Right ventricle myocardium inferior (tissue), 1 donor: ENCODE results near the gene BPIFB3. TPM values are rescaled to one million over a fixed set of nuclear protein-coding genes. Genes with fewer than 3 reads are reported as not detected.

ENCODE experiments used
- ATAC-seq: fragments of 200-7000 bp; cut with Tn5 transposase; one replicate; pipeline ENCODE4 v1.9.1; 2020; ENCODE audit warnings: mild to moderate bottlenecking, moderate library complexity
- DNase-seq: peaks from one replicate; pipeline ENCODE4 v3.0.0; 2021; ENCODE audit errors: missing footprints
- intact Hi-C: fragments of 100-400 bp; cut with DNase I; formaldehyde crosslinking; loops from one replicate; pipeline ENCODE4 v1.11.0; 2022
- total RNA-seq: library from RNA; stranded (reverse); fragmentation: NEBNext Ultra II Directional; extraction: Animal tissue kit (Norgen Biotek cat#: 25700); gene quantifications from one replicate; pipeline ENCODE4 v1.2.1, GENCODE V29; 2021
- donor health status: DM: no; HTN: yes; CAD: no; lungs with severe emphysema.

BPIFB3 gene
- total RNA-seq, 1 donor from 2014 or later = not detected

- intact Hi-C loops = no loop called here
- DNase-seq = no peak
- ATAC-seq = no peak
These were observed 38.6 kb upstream of the BPIFB3 start for GRCh38 chr20:33015114-33015484.

- DNase-seq = no peak
- intact Hi-C loops = no loop called here
- no peak for ATAC-seq
These were observed 37.8 kb upstream of the BPIFB3 start for GRCh38 chr20:33015700-33016580.

DNA sequence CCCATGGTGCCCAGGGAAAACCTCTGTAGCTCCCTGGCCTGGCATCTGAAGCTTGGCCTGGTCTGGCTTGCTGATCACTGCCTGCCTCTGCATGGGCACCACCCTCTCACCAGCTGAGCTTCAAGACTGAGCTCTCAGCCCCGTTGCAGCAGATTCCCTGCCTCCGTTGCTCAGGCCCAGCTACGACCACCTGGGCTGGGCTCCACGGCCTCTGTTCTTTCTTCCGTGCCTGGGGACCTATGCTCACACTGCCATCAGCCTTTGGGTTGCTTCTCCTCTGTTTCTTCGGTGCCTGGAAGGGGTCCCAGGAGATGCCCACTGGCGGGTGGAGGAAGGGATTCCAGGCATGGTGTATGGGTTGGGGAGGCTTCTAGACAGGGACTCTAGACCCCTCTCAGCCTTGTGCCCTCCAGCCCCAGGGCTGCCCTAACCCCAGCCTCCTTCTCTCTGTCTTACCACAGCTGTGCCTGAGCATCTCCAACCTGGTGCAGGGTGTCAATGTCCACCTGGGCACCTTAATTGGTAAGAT is 37.1 kb upstream of the BPIFB3 start:
- intact Hi-C loops = no loop called here
- DNase-seq (no peak), ATAC-seq (no peak)

- ATAC-seq (no peak), DNase-seq (no peak)
- intact Hi-C loops = no loop called here
These were observed 36.2 kb upstream of the BPIFB3 start for GRCh38 chr20:33017542-33017941.

GRCh38 chr20:33018169-33018931 is 35.4 kb upstream of the BPIFB3 start:
- ATAC-seq (no peak), DNase-seq (no peak)
- intact Hi-C loops = no loop called here

DNA sequence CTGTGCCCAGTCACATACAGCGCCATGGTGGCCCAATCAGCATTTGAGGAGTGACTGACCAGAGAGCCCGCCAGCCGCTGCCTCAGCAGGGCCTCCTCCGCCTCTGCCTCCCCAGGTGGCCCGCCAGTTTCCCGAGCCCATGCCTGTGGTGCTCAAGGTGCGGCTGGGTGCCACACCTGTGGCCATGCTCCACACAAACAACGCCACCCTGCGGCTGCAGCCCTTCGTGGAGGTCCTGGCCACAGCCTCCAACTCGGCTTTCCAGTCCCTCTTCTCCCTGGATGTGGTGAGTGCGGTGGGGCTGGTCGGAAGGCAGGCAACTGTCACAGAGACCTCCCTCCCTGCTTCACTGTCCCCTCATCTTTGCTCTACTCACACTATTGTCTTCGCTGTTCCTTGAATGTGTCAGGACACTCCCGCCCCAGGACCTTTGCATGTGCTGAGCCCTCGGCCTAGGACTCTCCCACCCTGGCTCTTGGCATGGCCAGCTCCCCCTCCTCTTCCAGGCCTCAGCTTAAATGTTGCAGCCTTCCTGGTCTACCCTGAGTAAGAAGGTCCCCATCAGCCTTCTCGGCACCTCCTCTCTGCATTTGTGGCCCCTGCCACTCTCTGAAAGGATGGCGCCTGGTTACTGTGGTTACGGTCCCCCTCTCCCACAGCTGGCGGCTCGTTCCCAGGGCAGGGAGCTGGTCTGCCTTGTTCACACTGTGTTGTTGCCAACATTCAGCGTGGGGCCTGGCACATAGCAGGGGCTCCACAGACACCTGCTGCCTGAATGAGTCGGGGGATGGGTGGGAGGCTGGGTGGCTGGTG is 34.0 kb upstream of the BPIFB3 start:
- no peak for ATAC-seq
- intact Hi-C loops = no loop called here
- no peak for DNase-seq

GRCh38 chr20:33020278-33021161 is 33.2 kb upstream of the BPIFB3 start:
- DNase-seq = no peak
- ATAC-seq = no peak
- intact Hi-C loops = no loop called here

- intact Hi-C loops = no loop called here
- ATAC-seq (no peak), DNase-seq (no peak)
These were observed 31.8 kb upstream of the BPIFB3 start for GRCh38 chr20:33021879-33022278.

DNA sequence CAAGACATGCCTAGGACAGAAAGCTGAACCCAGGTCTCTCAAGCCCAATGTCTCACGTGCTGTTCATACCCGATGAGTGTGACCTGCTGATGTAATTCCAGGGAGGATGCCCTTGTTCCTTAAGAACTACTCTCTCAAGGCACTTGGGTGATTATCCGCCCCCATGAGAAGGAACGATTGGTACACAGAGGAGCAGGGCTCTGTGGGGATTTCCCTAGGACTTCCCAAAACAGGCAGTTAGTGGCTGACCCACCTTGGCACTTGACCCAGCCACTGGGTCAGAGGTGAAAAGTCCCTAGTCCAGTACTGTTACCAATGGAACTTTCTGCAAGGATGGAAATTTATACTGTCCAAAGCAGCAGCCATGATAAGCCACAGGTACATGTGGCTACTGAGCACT is 31.4 kb upstream of the BPIFB3 start:
- no peak for ATAC-seq
- intact Hi-C loops = no loop called here
- no peak for DNase-seq

DNA sequence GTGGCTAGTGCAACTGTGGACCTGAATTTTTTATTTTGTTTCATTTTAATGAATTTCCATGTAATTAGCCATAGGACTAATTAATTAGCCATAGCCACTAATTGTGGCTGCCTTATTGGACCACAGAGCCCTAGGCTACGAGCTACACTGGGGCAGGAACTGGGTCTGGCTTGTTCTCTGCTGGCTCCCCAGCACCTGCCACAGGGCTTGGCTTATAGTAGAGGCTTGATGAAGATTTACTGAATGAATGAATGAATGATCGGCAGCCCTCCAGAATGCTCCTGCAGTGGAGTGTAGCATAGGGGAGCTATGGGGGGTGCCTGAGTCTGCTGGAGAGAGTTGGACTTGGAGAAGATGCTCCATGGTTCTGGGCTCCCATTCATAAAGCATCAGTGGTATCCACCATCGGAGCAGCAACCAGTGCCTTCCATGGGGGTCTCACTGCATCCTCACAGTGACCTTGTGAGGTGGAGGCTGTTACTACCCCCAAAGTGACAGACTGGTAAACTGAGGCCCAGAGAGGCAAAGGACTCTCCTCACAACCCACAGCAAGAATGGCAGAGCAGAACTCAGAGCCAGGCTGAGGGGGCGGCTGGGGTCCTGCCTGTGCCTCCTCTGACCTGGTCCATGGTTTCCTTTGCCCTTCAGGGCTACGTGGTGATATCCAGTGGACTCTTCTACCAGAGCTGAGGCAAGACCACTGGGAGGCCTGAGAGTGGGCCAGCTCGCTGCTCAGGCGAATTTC is 30.8 kb upstream of the BPIFB3 start:
- DNase-seq (no peak), ATAC-seq (no peak)
- intact Hi-C loops = no loop called here

DNA sequence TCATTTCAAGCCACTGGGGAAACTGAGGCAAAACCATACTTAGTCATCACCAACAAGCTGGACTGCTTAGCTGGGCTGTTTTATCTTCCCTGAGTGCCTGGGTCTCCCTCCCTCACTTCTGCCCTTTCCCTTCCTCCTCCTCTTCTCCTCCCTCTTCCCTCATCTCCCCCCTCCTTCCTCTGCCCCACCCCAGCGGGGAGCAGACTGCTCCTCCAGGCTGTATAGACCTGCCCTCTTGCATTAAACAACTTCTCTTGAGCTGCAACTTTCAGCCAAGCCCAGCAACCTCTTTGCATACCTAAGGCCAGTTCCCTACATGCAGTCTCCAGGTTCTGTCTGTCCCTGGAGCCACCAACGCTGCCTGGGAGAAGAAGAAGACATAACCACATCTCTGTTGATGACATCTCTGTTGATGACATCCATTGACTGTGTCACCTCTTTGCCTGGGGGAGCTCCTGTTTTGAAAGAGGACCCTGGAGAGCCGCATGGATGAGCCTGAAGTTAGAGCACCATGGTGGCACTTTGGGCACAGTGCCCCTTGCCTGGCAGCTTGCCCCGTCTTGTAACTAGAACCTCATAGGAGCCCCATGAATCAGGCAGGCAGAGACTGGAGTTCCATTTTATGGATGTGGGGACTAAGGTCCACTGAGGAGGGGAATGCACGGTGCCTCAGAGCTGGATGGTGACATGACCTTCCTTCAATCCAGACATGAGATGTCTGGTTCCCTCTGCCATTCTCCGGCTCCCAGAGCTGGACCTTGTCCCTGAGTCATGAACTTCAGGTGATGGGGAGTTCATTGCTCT is 30.1 kb upstream of the BPIFB3 start:
- intact Hi-C loops = no loop called here
- ATAC-seq (no peak), DNase-seq (no peak)

DNA sequence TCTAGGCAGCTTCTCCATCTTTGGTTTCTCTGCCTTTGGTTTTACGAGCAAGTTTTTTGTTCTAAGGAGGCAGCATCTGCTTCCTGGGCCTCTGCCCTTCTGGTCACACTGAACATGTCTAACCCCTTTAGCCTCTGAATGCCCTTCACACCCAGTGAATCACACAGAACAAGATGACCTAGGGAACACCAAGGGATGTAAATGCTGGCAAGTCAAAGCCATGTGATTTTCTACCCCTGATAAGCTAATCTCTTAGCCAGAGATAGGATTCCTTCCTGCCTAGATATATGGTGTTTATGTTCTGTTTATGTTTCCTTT is 29.5 kb upstream of the BPIFB3 start:
- no peak for DNase-seq
- intact Hi-C loops = no loop called here
- ATAC-seq = no peak

DNA sequence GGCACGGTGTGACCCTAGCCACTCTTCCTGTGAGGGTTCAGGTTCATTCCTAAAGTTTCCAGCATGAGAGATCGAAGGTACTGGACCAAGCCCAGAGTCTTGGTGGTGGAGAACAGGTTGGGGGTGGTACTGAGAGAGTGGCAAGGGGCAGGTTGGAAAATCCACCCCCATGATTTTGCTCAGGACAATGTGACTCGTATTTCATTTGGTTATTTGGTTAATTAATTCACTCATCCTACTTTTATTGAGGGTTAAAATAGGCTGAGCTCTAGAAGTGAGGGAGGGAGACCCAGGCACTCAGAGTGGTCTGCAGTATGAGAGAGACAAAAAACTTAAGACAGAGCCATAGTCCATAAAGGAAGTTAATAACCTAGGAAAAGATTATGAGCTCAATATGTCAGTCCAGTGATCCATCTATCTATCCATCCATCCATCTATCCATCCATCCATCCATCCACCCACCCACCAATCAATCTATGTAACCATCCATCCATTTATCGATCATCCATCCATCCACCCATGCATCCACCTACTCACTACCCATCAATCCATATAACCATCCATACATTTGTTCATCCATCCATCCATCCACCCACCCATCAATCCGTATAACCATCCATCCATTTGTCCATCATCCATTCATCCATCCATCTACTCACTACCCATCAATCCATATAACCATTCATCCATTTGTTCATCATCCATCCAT is 28.9 kb upstream of the BPIFB3 start:
- intact Hi-C loops = no loop called here
- no peak for ATAC-seq

DNA sequence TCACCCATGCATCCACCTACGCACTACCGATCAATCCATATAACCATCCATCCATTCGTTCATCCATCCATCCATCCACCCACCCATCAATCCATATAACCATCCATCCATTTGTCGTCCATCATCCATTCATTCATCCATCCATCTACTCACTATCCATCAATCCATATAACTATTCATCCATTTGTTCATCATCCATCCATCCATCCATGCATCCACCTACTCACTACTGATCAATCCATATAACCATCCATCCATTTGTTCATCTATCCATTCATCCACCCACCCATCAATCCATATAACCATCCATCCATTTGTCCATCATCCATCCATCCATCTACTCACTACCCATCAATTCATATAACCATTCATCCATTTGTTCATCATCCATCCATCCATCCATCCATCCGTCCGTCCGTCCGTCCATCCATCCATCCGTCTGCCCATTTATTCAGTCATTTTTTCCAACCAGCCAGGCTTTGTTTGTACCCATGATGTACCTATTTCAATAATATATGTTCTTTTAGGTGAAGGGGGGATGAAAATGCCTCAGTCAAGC is 28.3 kb upstream of the BPIFB3 start:
- ATAC-seq (no peak), DNase-seq (no peak)
- intact Hi-C loops = no loop called here

More for the DNA sequence above, 28.9 kb upstream of the BPIFB3 start:
- DNase-seq = no peak

- DNase-seq (no peak), ATAC-seq (no peak)
These were observed 27.5 kb upstream of the BPIFB3 start for GRCh38 chr20:33026072-33026778.

More at GRCh38 chr20:33026072-33026778, 27.5 kb upstream of the BPIFB3 start:
- intact Hi-C loops = no loop called here
